ENCODE measurements around the gene LOXL1.

LOXL1 gene

GRCh38 chr15:73915082-73915481 is 11.2 kb upstream of the LOXL1 start:
- H3K4me3 ChIP-seq (ENCODE audit: low read length): no peak overlapping the region
- no peak for DNase-seq (ENCODE audit: low read depth, low spot score)

GRCh38 chr15:73918784-73919183 is 7.5 kb upstream of the LOXL1 start:
- no peak overlapping the region for H3K4me3 ChIP-seq (ENCODE audit: low read length)
- no peak for DNase-seq (ENCODE audit: low read depth, low spot score)

- no peak for DNase-seq (ENCODE audit: low read depth, low spot score)
- no peak overlapping the region for H3K4me3 ChIP-seq (ENCODE audit: low read length)
Measured at GRCh38 chr15:73919706-73920105, 6.6 kb upstream of the LOXL1 start.

- DNase-seq (ENCODE audit: low read depth, low spot score): no peak
- no peak overlapping the region for H3K4me3 ChIP-seq (ENCODE audit: low read length)
Measured at GRCh38 chr15:73921254-73921925, 4.9 kb upstream of the LOXL1 start.

- H3K4me3 ChIP-seq (ENCODE audit: low read length): no peak overlapping the region
- no peak for DNase-seq (ENCODE audit: low read depth, low spot score)
Measured at GRCh38 chr15:73922186-73923151, 3.8 kb upstream of the LOXL1 start.

GRCh38 chr15:73923156-73923487 is 3.1 kb upstream of the LOXL1 start:
- H3K4me3 ChIP-seq (ENCODE audit: low read length): no peak overlapping the region
- DNase-seq (ENCODE audit: low read depth, low spot score): no peak

GRCh38 chr15:73923488-73924164 is 2.6 kb upstream of the LOXL1 start:
- DNase-seq (ENCODE audit: low read depth, low spot score): no peak
- no peak overlapping the region for H3K4me3 ChIP-seq (ENCODE audit: low read length)

- no peak for DNase-seq (ENCODE audit: low read depth, low spot score)
- no peak overlapping the region for H3K4me3 ChIP-seq (ENCODE audit: low read length)
Measured at GRCh38 chr15:73924171-73924921, 1.9 kb upstream of the LOXL1 start.

- no peak overlapping the region for H3K4me3 ChIP-seq (ENCODE audit: low read length)
- no peak for DNase-seq (ENCODE audit: low read depth, low spot score)
Measured at GRCh38 chr15:73925848-73926218, 429 bp upstream of the LOXL1 start.

GRCh38 chr15:73927003-73927475 is 777 bp downstream of the LOXL1 start:
- no peak for DNase-seq (ENCODE audit: low read depth, low spot score)
- peak overlapping the region; percentile 55 for H3K4me3 ChIP-seq (ENCODE audit: low read length)

GRCh38 chr15:73927476-73928240 is 1.4 kb downstream of the LOXL1 start:
- DNase-seq (ENCODE audit: low read depth, low spot score): peak; percentile 64
- peak overlapping the region; percentile 55 for H3K4me3 ChIP-seq (ENCODE audit: low read length)

GRCh38 chr15:73928241-73928579 is 1.9 kb downstream of the LOXL1 start:
- H3K4me3 ChIP-seq (ENCODE audit: low read length): peak overlapping the region; percentile 55
- no peak for DNase-seq (ENCODE audit: low read depth, low spot score)

GRCh38 chr15:73928971-73929627 is 2.8 kb downstream of the LOXL1 start:
- H3K4me3 ChIP-seq (ENCODE audit: low read length): no peak overlapping the region
- no peak for DNase-seq (ENCODE audit: low read depth, low spot score)

- DNase-seq (ENCODE audit: low read depth, low spot score): no peak
- no peak overlapping the region for H3K4me3 ChIP-seq (ENCODE audit: low read length)
Measured at GRCh38 chr15:73930371-73930770, 4.1 kb downstream of the LOXL1 start.

- DNase-seq (ENCODE audit: low read depth, low spot score): no peak
- H3K4me3 ChIP-seq (ENCODE audit: low read length): no peak overlapping the region
Measured at GRCh38 chr15:73930790-73931281, 4.6 kb downstream of the LOXL1 start.

GRCh38 chr15:73931441-73931840 is 5.2 kb downstream of the LOXL1 start:
- DNase-seq (ENCODE audit: low read depth, low spot score): no peak
- no peak overlapping the region for H3K4me3 ChIP-seq (ENCODE audit: low read length)

GRCh38 chr15:73932381-73933191 is 6.3 kb downstream of the LOXL1 start:
- H3K4me3 ChIP-seq (ENCODE audit: low read length): no peak overlapping the region
- no peak for DNase-seq (ENCODE audit: low read depth, low spot score)
